Cortex of kidney (tissue), 1 donor: ENCODE data around the gene PITPNB.

Experiments used
- DNase-seq: peaks from one replicate; lab custom pipeline; 2025; lab: John Stamatoyannopoulos, UW

Gene PITPNB

DNA sequence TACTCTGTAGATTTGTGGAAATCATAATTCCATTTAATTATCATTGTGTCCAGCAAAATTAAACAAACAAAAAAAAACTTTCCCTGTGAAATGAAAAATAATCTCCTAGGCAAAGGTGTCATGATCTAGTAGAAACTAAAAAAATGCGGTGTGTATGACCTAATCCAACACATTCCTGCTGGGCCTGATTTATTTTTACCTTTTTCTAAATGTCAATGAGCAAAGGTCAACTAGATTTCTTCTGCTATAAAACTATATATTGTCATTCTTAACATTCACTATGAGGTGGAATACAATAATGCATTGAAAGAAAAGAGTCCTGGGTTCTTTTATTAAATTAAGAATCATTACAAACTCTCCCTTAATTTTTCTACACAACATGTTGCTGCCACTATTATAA lies 60.4 kb downstream of the PITPNB start:
- no peak for DNase-seq

DNA sequence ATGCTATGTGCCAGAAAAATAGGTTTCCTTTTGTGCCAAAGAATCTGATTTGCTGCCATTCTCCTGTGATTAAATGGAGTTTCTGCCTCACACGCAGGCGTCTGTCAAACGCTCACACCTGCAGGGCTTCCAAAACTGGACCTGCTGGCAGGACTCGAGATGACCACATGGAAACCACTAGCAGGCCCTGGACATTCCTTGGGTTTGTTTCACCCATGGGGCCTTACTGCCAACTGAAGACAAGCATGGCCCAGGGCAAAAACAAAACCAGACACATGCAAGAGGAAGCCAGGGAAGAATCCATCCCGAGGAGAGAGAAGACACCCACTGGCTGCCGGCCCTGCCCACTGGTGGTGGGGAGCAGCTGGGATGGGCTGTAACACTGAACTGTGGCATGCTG lies 61.6 kb downstream of the PITPNB start:
- DNase-seq, result no peak

DNA sequence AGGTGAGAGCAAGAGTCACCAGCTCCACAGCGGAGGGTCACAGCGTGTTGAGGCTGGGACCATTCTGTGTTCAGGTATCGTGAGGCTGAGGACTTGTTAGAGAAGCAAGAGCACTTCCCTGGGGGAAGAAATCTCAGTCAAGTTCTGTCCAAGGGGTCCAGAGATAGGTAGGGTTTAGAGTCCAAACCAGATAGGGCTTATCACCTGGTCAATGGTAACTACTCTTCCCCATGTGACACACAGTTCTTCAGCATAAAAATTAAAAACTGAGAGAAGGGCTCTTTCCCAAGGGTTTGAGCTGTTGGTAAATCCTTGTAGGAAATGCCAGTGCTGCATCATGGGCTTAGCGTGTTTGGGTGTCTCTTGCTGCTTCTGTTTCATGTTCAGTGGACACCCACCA lies 62.7 kb downstream of the PITPNB start:
- no peak for DNase-seq

DNA sequence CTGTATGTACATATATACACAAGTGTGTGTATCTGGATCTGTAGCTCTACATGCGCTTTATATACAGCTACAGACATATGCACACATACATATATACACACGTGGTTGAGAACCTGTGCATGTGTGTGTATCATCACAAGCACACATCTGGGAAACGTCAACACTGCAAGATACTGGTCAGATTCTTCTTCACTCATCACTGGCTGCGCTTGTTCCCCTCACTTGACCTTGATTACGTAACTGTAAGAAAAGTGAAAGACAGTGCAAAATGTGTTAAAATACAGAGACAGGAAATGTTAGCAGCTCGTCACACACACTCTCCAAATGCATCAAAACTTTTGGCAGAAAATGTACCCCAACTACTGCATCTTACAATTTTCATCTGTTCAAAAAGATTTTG lies 65.6 kb downstream of the PITPNB start:
- DNase-seq, result no peak

DNA sequence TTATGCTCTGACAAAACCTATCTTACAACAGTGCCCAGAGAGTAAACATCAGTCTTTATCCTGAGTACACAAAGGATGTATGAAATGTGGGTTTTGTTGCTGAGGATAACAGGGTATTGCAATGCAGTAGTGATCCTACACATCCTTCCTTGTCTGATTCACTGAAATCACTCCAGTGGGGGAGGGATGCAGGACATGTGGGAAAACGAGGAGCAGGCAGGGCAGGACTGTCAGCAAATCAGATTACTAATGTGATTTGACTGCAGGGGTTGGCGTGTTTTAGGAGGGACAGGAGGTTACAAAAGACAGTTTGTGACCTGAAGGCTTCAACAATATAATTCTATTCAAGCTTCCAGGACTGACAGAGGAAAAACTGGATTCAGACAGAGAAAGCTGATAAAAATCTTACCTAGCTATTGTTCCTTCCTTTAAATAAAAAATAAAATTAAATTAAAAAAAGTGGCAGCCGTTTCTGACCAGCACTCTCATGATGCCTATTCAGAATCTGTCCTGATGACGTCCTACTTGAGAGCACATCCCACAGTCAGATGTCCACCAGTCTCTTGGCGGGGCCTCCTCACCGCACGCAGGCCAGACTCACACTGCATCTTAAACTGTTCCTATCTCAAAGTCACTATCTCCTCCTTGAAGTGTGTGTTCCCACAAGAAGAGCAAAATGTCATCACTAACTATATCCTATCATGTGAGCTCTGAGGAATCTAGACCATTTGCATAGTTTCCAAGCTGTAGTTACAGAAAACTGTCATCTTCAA lies 66.9 kb downstream of the PITPNB start:
- no peak for DNase-seq

DNA sequence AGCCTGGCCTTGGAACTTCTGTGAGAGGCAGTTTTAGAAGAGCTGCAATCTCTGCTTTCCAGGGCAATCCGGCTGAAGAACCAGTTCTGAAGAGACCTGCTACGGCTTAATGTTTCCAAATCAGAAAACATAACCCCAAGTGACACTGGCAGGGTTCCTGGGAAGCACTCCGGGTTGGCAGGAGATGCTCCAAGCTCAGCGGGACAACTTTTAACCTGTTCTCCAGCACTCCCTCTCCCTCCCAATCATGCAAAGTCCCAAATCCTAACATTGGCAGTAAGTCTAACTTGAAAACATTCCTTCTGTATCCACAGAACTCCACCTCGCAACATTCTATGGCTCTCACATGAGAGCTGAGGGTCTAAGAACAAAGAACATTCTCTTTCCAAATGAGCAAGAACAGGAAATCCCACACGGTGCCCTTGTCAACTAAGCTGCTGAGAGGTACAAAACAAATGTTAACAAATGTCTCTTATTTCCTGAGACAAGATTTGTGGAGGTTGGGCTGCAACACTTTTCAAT lies 69.0 kb downstream of the PITPNB start:
- DNase-seq, result no peak

DNA sequence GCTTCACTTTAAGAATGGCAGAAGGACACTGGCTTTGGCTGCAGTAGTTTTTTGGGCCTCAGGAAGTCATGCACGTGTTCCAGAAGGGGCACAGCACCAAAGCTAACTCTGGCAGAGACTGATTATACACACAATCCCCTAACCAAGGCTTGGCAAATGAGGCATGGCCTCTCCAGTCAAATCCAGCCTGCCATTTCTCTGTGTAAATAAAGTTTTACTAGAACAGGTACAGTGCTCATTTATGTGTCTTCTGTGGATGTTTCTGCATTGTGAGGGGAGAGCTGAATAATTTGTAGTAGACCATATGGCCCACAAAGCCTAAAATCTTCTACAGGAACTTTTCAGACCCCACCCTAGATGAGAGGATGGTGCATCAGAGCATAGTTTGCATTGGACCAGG lies 71.1 kb downstream of the PITPNB start:
- DNase-seq, result no peak

DNA sequence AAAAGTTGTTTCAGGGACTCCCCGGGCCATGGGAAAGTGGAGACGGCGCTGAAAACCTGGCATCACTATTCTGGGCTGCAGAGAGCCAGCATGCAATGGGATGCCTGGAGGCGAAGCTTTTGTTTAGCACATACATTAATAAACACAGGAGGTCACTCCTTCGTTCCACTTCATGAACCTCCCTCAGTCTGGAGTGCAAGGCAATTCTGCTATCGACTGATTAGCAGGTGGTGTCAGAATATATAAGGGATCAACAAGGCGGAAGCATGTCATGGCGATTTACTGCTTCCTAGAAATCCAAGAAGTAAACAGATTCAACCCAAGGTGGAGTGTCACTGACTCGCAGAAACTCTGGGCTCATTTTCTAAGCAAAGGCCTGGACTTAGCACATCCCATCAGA lies 72.1 kb downstream of the PITPNB start:
- no peak for DNase-seq

DNA sequence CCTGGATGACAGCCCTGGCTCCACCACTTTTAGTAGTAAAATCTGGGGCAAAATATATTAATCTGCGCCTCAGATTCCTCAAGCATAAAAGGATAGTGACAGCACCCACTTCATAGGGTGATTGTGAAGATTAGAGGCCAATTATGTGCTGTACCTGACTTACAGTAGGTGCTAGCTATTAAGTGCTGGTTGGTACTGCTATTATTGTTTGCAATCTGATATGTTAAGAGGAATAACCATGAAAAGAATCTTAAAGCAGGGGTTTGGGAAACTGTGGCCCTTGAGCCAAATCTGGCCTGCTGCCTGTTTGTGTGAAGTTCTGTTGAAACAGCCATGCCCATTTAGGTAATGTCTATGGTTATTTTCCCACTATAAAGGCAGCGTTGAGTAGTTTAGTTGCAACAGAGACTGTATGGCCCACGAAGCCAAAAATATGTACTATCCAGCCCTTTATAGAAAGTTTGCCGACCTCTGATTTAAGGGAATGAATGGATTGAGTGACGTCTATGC lies 72.8 kb downstream of the PITPNB start:
- no peak for DNase-seq

DNA sequence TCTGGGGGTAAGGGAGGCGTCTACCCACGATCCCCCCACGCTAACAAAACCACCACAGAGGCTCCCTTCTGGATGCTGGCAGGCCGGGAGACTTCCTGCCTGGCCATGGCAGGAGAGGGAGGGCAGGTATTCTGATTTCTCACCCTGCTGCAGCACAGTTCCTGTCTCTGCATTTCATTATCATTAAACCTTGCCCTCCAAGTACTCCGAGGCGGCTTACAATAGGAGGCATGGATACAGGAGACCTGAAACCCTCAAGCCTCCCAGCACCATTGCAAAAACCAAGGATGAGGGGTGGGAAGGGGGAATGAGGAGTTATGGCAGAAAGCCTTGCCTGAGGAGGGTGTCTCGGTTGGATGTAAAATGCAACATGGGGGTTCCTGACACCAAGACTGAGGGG lies 73.4 kb downstream of the PITPNB start:
- no peak for DNase-seq

DNA sequence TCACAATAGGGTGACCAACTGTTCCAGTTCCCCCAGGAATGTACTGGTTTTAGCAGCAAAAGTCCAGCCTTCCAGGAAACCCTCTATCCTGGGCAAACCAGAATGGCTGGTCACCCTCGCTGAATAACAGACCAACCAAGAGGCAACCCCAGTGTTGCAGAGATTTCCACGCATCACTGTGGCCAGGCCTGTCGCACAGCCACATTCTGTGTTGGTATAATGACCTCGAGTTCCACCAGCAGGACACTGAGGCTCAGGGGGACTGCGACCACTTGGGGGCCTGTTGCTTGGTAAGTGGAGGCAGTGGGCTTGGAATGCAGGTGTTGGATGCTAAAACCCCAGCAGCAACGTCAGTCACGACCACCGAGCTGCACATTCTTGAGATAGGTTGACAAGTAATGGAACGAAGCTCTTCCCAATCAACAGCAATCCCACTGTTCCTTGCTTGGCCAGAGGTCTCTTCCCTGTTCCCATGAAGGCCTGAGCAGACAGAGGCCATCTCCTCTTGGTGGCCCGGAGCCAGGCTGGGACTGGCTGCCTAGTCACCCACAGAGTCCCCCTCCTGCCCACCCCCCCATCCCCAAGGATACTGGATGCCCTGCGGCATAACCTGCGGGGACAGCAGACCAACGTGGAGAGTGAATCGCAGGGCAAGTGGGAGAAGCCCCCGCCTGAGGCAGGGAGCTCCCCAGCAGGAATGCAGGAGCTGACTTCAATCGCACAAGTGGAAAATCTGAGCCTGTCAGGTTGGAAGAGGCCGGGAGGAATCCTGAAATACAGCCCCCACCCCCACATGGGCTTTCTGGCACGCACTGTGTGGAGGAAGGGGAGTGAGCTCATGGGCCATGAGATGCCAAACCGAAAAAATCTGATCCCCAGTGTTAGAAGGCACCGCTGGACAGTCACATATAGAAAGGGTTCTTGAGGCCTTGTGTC lies 74.1 kb downstream of the PITPNB start:
- no peak for DNase-seq

DNA sequence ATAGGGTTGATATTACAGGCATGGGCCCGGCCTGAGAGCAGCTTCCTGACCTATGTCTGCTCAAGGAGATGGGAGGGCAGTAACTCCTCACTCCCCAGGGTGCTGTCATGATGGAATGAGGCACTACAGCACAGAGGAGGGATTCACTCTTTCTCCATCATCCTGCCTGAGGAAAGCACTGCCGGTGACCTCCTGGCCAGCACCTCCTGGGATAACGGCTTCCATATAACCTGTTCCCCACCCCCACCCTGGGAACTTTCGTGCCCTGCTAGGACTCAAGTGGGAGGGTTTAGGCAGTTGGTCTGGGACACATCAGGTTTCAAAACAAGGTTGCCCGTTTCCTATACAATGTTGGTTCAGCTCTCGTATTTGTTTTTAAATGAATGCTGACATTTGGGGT lies 74.8 kb downstream of the PITPNB start:
- DNase-seq, result no peak

DNA sequence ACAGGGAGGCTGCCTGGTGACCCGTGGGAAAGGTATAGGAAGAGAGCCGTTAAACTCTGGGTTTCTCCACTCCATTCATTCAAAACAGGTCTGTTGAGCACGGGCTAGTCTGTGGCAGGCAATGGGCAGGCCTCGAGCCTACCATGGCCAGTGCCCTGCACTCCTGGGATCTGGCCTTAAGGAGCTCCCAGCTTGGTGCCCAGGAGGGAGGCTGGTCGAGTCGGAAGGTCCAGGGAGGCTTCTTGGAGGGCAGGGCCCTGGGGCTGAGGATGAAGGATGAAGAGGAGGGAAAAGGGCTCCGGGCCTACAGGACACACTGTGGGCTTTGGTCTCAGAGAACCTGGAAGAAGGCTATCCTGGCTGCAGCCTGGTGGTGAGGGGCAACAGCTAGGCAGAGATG lies 75.6 kb downstream of the PITPNB start:
- DNase-seq, result no peak

DNA sequence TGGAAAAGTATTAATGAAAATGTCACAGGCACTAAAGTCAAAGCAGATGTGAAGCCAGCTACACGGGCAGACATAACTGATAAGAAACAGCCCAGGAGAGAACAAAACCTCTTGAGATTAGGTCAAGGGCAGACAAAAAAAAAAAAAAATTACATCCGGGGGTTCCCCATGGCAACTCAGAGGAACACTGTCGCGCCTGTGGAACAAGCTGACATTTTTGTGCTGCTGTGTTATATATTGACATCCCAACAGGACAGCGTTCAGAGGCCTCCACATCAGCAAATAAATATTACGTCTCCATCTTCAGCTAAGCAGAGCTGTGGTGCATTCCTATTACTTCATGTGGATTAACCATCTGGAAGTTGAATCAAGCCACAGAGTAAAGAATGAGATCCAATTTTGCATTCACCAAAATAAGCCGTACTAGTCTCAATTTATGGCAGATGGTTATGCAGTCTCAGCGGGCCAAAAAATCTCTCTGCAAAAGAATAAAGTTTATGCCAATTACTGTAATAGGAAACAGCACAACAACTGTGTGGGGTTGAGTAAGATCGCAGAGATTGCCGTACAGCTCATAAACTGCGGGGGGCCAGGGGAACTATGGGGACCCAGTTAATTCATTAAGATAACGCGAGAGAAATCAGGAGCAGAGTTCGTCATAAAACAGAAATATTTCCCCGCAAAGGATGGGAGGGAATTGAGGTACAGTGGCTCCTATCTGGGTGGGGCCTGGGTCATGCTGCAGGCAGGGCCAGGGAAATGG lies 76.2 kb downstream of the PITPNB start:
- DNase-seq, result no peak

DNA sequence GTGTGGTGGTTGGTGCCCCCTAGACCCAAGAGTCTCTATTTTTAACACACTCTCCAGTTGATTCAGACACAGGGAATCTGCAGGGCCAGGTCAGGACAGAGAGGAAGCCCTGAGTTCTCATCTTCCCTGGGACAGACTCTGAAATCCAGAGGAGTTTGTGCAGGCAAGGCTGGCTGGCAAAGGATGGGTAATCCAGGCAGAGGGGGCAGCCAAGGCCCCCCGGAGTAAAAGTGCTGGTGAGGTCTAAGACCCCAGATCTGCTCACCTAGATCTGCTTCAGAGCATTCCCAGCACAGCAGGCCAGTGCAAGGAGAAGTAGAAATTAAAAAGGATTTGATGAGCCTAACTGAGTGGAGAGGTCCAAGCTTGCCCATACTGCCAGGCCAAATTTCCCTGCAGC lies 76.9 kb downstream of the PITPNB start:
- no peak for DNase-seq

DNA sequence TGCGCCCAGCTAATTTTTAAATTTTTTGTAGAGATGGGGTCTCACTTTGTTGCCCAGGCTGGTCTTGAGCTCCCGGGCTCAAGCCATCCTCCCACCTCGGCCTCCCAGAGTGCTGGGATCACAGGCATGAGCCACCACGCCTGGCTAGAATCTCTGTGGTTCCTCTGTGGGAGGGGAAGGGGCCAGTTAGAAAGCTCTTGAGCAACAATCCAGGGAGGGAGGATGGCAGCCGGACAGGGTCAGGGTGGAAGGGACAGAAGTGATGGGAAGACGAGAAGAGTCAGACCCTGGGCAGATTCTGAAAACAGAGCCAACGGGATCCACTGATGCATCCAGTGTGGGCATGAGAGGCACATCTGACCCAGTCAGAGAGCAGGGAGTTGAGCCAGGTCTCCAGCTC lies 78.6 kb downstream of the PITPNB start:
- no peak for DNase-seq

DNA sequence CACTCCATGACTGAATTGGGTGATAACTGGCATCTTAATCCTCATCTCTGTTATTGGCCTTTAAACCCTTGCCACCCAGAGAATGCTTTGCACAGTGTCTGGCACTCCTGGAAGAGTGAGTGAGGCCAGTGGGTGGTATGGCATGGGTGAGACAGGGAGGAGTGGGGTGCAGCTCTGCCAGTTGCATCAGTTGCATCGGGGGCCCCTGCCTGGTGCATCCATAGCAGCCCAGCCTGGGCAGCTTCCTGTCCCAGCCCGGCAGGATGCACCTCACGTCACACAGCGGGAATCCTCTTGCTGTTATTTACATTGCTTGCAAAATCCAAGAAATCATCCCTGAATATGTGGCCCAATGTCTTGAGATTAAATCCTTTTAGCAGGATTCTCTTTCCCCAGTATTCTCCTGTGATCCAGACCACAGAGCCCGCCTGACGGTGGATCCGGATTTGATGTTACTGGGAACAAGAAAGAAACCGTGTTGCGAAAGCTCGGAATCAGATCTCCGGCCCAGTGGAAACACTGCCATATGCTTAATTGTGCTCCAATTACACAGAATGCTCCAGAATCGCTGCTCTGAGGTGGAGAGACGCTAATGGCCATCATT lies 79.9 kb downstream of the PITPNB start:
- no peak for DNase-seq

DNA sequence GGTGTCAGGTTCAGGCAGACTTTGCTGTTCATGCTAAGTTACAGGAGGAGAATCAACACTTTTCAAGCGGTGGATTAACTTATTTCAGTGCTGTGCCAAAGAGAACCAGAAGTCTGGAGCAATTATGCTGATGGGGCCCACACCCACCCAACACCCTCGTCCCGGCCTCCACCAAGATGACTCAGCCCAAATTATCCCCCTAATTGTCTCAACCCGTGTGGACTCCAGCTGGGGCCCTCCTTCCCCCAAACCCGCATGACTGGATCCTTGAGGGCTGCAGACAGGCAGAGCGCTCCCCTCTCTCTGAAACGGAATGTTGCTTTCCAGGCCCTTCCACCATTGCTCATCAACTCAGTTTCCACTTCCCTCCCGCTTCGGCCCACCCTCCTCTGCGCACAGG lies 82.9 kb downstream of the PITPNB start:
- no peak for DNase-seq

DNA sequence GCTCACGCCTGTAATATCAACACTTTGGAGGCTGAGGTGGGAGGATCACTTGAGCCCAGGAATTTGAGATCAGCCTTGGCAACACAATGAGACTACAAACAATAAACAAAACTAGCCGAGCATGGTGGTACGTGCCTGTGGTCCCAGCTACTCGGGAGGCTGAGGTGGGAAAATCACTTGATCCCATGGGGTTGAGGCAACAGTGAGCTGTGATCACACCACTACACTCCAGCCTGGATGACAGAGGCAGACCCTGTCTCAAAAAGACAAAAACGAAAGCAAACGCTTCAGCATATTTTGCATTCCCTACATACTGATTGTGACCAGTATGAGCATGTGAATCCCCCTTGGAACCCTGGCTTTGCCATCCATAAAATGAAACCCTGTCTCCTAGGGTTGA lies 83.6 kb downstream of the PITPNB start:
- no peak for DNase-seq

DNA sequence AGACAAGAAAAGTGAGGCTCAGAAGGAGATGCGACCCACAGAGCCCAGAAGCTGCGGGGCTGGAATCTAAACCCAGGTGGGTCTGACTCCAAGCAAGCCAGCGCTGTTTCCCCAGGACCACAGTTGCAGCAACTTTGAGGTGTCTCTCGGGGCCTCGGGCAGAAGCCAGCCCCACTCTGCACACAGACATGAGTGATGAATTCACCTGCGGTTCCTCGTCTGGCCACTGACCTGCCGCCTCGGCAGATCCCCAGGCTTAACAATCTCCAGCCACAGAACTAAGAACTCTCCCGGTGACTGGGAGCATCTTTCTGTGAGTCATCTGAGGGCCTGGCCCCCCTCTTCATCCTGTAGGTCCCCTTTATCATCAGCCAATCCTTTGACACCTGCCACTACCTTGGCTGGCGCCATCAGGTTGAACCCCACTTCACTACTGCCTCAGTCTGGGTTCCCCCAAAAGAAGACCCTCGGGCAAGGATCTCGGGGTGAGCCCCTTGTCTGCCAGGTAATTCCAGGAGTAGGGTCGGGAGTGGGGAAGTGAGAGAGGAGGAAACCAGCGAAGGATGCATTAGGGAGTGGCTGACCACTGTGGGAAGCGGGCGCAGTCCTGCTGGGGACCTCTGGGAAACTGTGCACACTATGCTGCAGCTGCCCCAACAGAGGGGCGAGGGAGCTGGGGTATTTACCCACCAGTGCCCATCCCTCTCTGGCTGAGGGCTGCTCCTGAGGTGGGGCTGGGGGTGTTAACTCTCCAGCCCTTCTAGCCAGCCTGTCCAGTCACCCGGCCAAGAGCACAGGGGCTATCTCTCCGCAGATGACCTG lies 84.5 kb downstream of the PITPNB start:
- no peak for DNase-seq

DNA sequence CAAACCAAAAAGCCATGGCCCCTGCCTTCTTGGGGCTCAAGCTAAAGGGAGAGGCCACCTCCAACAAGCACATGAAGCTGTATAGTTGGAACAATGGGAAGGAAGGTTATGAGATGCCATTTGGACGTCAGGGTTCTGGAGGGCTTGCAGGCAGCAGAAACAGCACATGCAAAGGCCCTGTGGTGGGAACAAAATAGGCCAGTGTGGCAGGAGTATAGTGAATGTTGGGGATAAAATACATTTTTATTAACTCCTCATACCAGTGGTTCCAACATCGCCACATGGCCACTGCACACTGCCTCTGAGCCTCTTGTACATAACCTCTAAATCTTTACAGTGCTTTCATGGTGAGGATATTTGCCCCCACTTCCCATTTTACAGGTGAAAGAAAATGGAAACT lies 85.3 kb downstream of the PITPNB start:
- no peak for DNase-seq
